Mucosa of descending colon (tissue), 3 donors: ENCODE data around the gene MOB3A. TPM values are rescaled to one million over a fixed set of nuclear protein-coding genes. Genes with fewer than 3 reads are reported as not detected.

Source experiments
- ATAC-seq: fragments of 200-7000 bp; cut with Tn5 transposase; one replicate; pipeline ENCODE4 v1.9.1; 2020; ENCODE audit warnings: mild to moderate bottlenecking, moderate library complexity
- DNase-seq, 3 donors: peaks; one replicate each; pipeline ENCODE4 v3.0.0-alpha.2; 2020
- H3K36me3 ChIP-seq: fragments of 200-600 bp; one replicate; pipeline ENCODE4 v1.8.0; 2021; ENCODE audit warnings: low read depth, mild to moderate bottlenecking
- H3K4me1 ChIP-seq: fragments of 200-600 bp; one replicate; pipeline ENCODE4 v1.8.0; 2021; ENCODE audit warnings: low read depth, mild to moderate bottlenecking
- H3K4me3 ChIP-seq: fragments of 200-600 bp; one replicate; pipeline ENCODE4 v1.8.0; 2021; ENCODE audit warnings: mild to moderate bottlenecking
- H3K9me3 ChIP-seq: fragments of 200-600 bp; one replicate; pipeline ENCODE4 v1.8.0; 2021; ENCODE audit warnings: mild to moderate bottlenecking
- CTCF ChIP-seq: fragments of 200-600 bp; IDR thresholded peaks from one replicate; pipeline ENCODE4 v1.8.0; 2022; ENCODE audit warnings: antibody characterized with exemption, mild to moderate bottlenecking
- intact Hi-C, 2 donors: fragments of 100-400 bp; cut with DNase I in 1 of 2; cut with micrococcal nuclease in 1 of 2; formaldehyde crosslinking; loops; one replicate each; pipeline versions ENCODE4 v1.11.0 to v1.11.1; 2022; cut with DNase I, micrococcal nuclease
- total RNA-seq, 3 donors: library from RNA; stranded (reverse); fragmentation: NEBNext Ultra II Directional in 2 of 3; extraction: Animal tissue kit (Norgen Biotek cat#: 25700) in 2 of 3; gene quantifications; one replicate each; pipeline versions ENCODE4 v1.2.1 to v1.2.4, GENCODE V29; 2021 to 2023
- donor health status: DM: no; HTN: no; CAD: no; lungs with moderate emphysema.
- donor health status: DM: no; HTN: no; CAD: no.
- donor health status: DM: no; HTN: yes; CAD: no.

Gene MOB3A
- total RNA-seq, 3 donors from 2014 or later = 39.8 to 76.8 (median 43.7) TPM

- no peaks in the 10 kb centered on the region for H3K4me1 ChIP-seq
- DNase-seq = no peak
- no peaks in the 10 kb centered on the region for H3K9me3 ChIP-seq
- no peak for TF ChIP-seq CTCF
- H3K36me3 ChIP-seq = no peaks in the 10 kb centered on the region
- intact Hi-C loops = no loop called here
- peak; percentile 20 for ATAC-seq
- no peak overlapping the region for H3K4me3 ChIP-seq
Measured at GRCh38 chr19:2127758-2128157, 31.6 kb upstream of the MOB3A start.

GRCh38 chr19:2126879-2127518 is 30.9 kb upstream of the MOB3A start:
- Histone ChIP-seq H3K9me3 (no peaks in the 10 kb centered on the region), H3K4me1 (no peaks in the 10 kb centered on the region), H3K36me3 (no peaks in the 10 kb centered on the region), H3K4me3 (no peak overlapping the region)
- intact Hi-C loops = no loop called here
- no peak for TF ChIP-seq CTCF
- DNase-seq = no peak
- no peak for ATAC-seq

GRCh38 chr19:2123682-2124387 is 27.7 kb upstream of the MOB3A start:
- ATAC-seq = no peak

GRCh38 chr19:2122982-2123381 is 26.9 kb upstream of the MOB3A start:
- intact Hi-C loops = no loop called here
- ATAC-seq (no peak), DNase-seq (no peak)
- Histone ChIP-seq H3K36me3 (peaks cover 9% of the 10 kb centered on the region), H3K4me3 (no peak overlapping the region), H3K4me1 (no peaks in the 10 kb centered on the region), H3K9me3 (no peaks in the 10 kb centered on the region)
- no peak for TF ChIP-seq CTCF

More at GRCh38 chr19:2123682-2124387, 27.7 kb upstream of the MOB3A start:
- no peak for TF ChIP-seq CTCF
- H3K9me3 ChIP-seq = no peaks in the 10 kb centered on the region
- peak in 2 of 3 donors; percentile 14 to 48 for DNase-seq
- intact Hi-C loops = no loop called here
- peaks cover under 1% of the 10 kb centered on the region for H3K36me3 ChIP-seq
- H3K4me3 ChIP-seq = no peak overlapping the region
- H3K4me1 ChIP-seq = no peaks in the 10 kb centered on the region

- H3K36me3 ChIP-seq = peaks cover 9% of the 10 kb centered on the region
- ATAC-seq (no peak), DNase-seq (peak in 1 of 3 donors; percentile 40)
- H3K4me3 ChIP-seq = no peak overlapping the region
- no peak for TF ChIP-seq CTCF
- intact Hi-C loops = no loop called here
- H3K9me3 ChIP-seq = no peaks in the 10 kb centered on the region
- no peaks in the 10 kb centered on the region for H3K4me1 ChIP-seq
Measured at GRCh38 chr19:2122251-2122650, 26.1 kb upstream of the MOB3A start.
